ENCODE results near the gene ESPN.

The ESPN gene

GRCh38 chr1:6502000-6502891 lies 77.7 kb downstream of the ESPN start:
- no peak for TF ChIP-seq POLR2AphosphoS5 (IDR thresholded peaks at IDR 0.05; ENCODE audit: low read depth, low read length)
- TF ChIP-seq POLR2A (IDR thresholded peaks at IDR 0.05; ENCODE audit: low read depth, low read length) = no peak
- TF ChIP-seq TAF1 (IDR thresholded peaks at IDR 0.05; ENCODE audit: borderline replicate concordance, low read depth, low read length) = no peak
- DNase-seq (ENCODE audit: insufficient read length) = no peak
- FAIRE-seq = no peak

GRCh38 chr1:6503884-6504602 lies 79.5 kb downstream of the ESPN start:
- DNase-seq (ENCODE audit: insufficient read length) = no peak
- no peak for TF ChIP-seq POLR2AphosphoS5 (IDR thresholded peaks at IDR 0.05; ENCODE audit: low read depth, low read length)
- TF ChIP-seq POLR2A (IDR thresholded peaks at IDR 0.05; ENCODE audit: low read depth, low read length) = no peak
- FAIRE-seq = no peak

- FAIRE-seq = no peak
- no peak for DNase-seq (ENCODE audit: insufficient read length)
- TF ChIP-seq POLR2A (IDR thresholded peaks at IDR 0.05; ENCODE audit: low read depth, low read length) (no peak), POLR2AphosphoS5 (IDR thresholded peaks at IDR 0.05; ENCODE audit: low read depth, low read length) (no peak), TAF1 (IDR thresholded peaks at IDR 0.05; ENCODE audit: borderline replicate concordance, low read depth, low read length) (no peak)
Measured at GRCh38 chr1:6504887-6505286, 80.3 kb downstream of the ESPN start.

GRCh38 chr1:6505367-6506209 lies 81.0 kb downstream of the ESPN start:
- FAIRE-seq (no peak), DNase-seq (ENCODE audit: insufficient read length) (no peak)
- TF ChIP-seq TAF1 (IDR thresholded peaks at IDR 0.05; ENCODE audit: borderline replicate concordance, low read depth, low read length) (no peak), POLR2AphosphoS5 (IDR thresholded peaks at IDR 0.05; ENCODE audit: low read depth, low read length) (no peak), POLR2A (IDR thresholded peaks at IDR 0.05; ENCODE audit: low read depth, low read length) (no peak)

- FAIRE-seq (no peak), DNase-seq (ENCODE audit: insufficient read length) (no peak)
- no peak for TF ChIP-seq POLR2AphosphoS5 (IDR thresholded peaks at IDR 0.05; ENCODE audit: low read depth, low read length)
- no peak for TF ChIP-seq TAF1 (IDR thresholded peaks at IDR 0.05; ENCODE audit: borderline replicate concordance, low read depth, low read length)
- TF ChIP-seq POLR2A (IDR thresholded peaks at IDR 0.05; ENCODE audit: low read depth, low read length) = no peak
Measured at GRCh38 chr1:6506210-6507036, 81.8 kb downstream of the ESPN start.

GRCh38 chr1:6507037-6507428 lies 82.5 kb downstream of the ESPN start:
- no peak for TF ChIP-seq POLR2AphosphoS5 (IDR thresholded peaks at IDR 0.05; ENCODE audit: low read depth, low read length)
- TF ChIP-seq TAF1 (IDR thresholded peaks at IDR 0.05; ENCODE audit: borderline replicate concordance, low read depth, low read length) = no peak
- no peak for TF ChIP-seq POLR2A (IDR thresholded peaks at IDR 0.05; ENCODE audit: low read depth, low read length)
- FAIRE-seq (no peak), DNase-seq (ENCODE audit: insufficient read length) (no peak)

GRCh38 chr1:6507461-6507911 lies 82.9 kb downstream of the ESPN start:
- FAIRE-seq = no peak
- TF ChIP-seq POLR2AphosphoS5 (IDR thresholded peaks at IDR 0.05; ENCODE audit: low read depth, low read length) (no peak), TAF1 (IDR thresholded peaks at IDR 0.05; ENCODE audit: borderline replicate concordance, low read depth, low read length) (no peak), POLR2A (IDR thresholded peaks at IDR 0.05; ENCODE audit: low read depth, low read length) (no peak)
- DNase-seq (ENCODE audit: insufficient read length) = no peak

GRCh38 chr1:6508154-6508815 lies 83.7 kb downstream of the ESPN start:
- TF ChIP-seq TAF1 (IDR thresholded peaks at IDR 0.05; ENCODE audit: borderline replicate concordance, low read depth, low read length) (no peak), POLR2A (IDR thresholded peaks at IDR 0.05; ENCODE audit: low read depth, low read length) (no peak), POLR2AphosphoS5 (IDR thresholded peaks at IDR 0.05; ENCODE audit: low read depth, low read length) (no peak)
- FAIRE-seq (no peak), DNase-seq (ENCODE audit: insufficient read length) (no peak)

GRCh38 chr1:6508816-6509189 lies 84.2 kb downstream of the ESPN start:
- TF ChIP-seq POLR2A (IDR thresholded peaks at IDR 0.05; ENCODE audit: low read depth, low read length) (no peak), POLR2AphosphoS5 (IDR thresholded peaks at IDR 0.05; ENCODE audit: low read depth, low read length) (no peak), TAF1 (IDR thresholded peaks at IDR 0.05; ENCODE audit: borderline replicate concordance, low read depth, low read length) (no peak)
- FAIRE-seq = no peak
- DNase-seq (ENCODE audit: insufficient read length) = no peak

All from GM12892 (cell line).